Measurements from ENCODE around the gene SMIM29. TPM values are rescaled to one million over a fixed set of nuclear protein-coding genes. Genes with fewer than 3 reads are reported as not detected.
A peak's percentile ranks its signal among the peaks of the same experiment; 100 is the strongest.
"Not testable (repeated sequence)": the region's sequence is repeated elsewhere in the genome, so short reads cannot be mapped to it uniquely, and the experiment has no call there.

The SMIM29 gene
- total RNA-seq, 4 donors from 2014 or later = 5.2 to 44.3 (median 20.0) TPM

GRCh38 chr6:34260576-34261267 lies 11.9 kb upstream of the SMIM29 start:
- TF ChIP-seq, protein P1, sequence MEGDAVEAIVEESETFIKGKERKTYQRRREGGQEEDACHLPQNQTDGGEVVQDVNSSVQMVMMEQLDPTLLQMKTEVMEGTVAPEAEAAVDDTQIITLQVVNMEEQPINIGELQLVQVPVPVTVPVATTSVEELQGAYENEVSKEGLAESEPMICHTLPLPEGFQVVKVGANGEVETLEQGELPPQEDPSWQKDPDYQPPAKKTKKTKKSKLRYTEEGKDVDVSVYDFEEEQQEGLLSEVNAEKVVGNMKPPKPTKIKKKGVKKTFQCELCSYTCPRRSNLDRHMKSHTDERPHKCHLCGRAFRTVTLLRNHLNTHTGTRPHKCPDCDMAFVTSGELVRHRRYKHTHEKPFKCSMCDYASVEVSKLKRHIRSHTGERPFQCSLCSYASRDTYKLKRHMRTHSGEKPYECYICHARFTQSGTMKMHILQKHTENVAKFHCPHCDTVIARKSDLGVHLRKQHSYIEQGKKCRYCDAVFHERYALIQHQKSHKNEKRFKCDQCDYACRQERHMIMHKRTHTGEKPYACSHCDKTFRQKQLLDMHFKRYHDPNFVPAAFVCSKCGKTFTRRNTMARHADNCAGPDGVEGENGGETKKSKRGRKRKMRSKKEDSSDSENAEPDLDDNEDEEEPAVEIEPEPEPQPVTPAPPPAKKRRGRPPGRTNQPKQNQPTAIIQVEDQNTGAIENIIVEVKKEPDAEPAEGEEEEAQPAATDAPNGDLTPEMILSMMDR (IDR thresholded peaks at IDR 0.05) = no peak
- no peak for TF ChIP-seq POLR2A (IDR thresholded peaks at IDR 0.05)
- Histone ChIP-seq H3K4me3 (no peak overlapping the region), H3K36me3 (no peaks in the 10 kb centered on the region), H3K4me1 (no peaks in the 10 kb centered on the region), H3K27ac (no peak overlapping the region), H3K9me3 (no peaks in the 10 kb centered on the region), H3K27me3 (no peaks in the 10 kb centered on the region)
- no peak for DNase-seq
- intact Hi-C loops (cut with DNase I; ENCODE audit: low total_unique reads) = no loop called here

GRCh38 chr6:34259529-34260069 lies 10.8 kb upstream of the SMIM29 start:
- no peaks in the 10 kb centered on the region for H3K27me3 ChIP-seq
- H3K36me3 ChIP-seq = no peaks in the 10 kb centered on the region
- intact Hi-C loops (cut with DNase I; ENCODE audit: low total_unique reads) = no loop called here
- no peak for TF ChIP-seq POLR2A (IDR thresholded peaks at IDR 0.05)
- TF ChIP-seq, protein P1 (IDR thresholded peaks at IDR 0.05) = no peak
- H3K4me3 ChIP-seq = no peak overlapping the region
- no peak overlapping the region for H3K27ac ChIP-seq
- DNase-seq = no peak
- H3K9me3 ChIP-seq = no peaks in the 10 kb centered on the region
- no peaks in the 10 kb centered on the region for H3K4me1 ChIP-seq

GRCh38 chr6:34252395-34252794 lies 3.6 kb upstream of the SMIM29 start:
- H3K27ac ChIP-seq; H3K9me3 ChIP-seq; H3K4me3 ChIP-seq; H3K36me3 ChIP-seq; H3K27me3 ChIP-seq; DNase-seq; H3K4me1 ChIP-seq; intact Hi-C loops (cut with DNase I; ENCODE audit: low total_unique reads): not testable (repeated sequence)

GRCh38 chr6:34249469-34250261 lies 859 bp upstream of the SMIM29 start:
- peaks cover 1 to 4% of the 10 kb centered on the region in 2 donors for H3K4me1 ChIP-seq
- TF ChIP-seq, protein P1 (IDR thresholded peaks at IDR 0.05) = no peak
- TF ChIP-seq POLR2A (IDR thresholded peaks at IDR 0.05) = no peak
- peak overlapping the region; percentile 84 to 91 for H3K4me3 ChIP-seq
- no peaks in the 10 kb centered on the region for H3K36me3 ChIP-seq
- intact Hi-C loops (cut with DNase I; ENCODE audit: low total_unique reads) = loop anchor here (5.0 kb wide), 2 partner anchors 143 to 168 kb away; partner anchors contain the start of gene NUDT3
- DNase-seq = no peak
- no peaks in the 10 kb centered on the region for H3K27me3 ChIP-seq
- H3K27ac ChIP-seq = peak overlapping the region; percentile 92 to 95
- H3K9me3 ChIP-seq = no peaks in the 10 kb centered on the region

- peak overlapping the region; percentile 92 to 95 for H3K27ac ChIP-seq
- H3K36me3 ChIP-seq = no peaks in the 10 kb centered on the region
- no peaks in the 10 kb centered on the region for H3K9me3 ChIP-seq
- DNase-seq = peak; percentile 72 to 75
- TF ChIP-seq, protein P1 (IDR thresholded peaks at IDR 0.05) = no peak
- no peak for TF ChIP-seq POLR2A (IDR thresholded peaks at IDR 0.05)
- peak overlapping the region; percentile 84 to 91 for H3K4me3 ChIP-seq
- intact Hi-C loops (cut with DNase I; ENCODE audit: low total_unique reads) = loop anchor here (5.0 kb wide), 2 partner anchors 144 to 169 kb away; partner anchors contain the start of gene NUDT3
- H3K27me3 ChIP-seq = no peaks in the 10 kb centered on the region
- peaks cover 8 to 11% of the 10 kb centered on the region in 2 donors for H3K4me1 ChIP-seq
These were observed 544 bp downstream of the SMIM29 start for GRCh38 chr6:34248198-34248726.
